Body of pancreas (tissue), 4 donors: ENCODE results near the gene NLRP8. TPM values are rescaled to one million over a fixed set of nuclear protein-coding genes. Genes with fewer than 3 reads are reported as not detected.
"Not testable (repeated sequence)": the region's sequence is repeated elsewhere in the genome, so short reads cannot be mapped to it uniquely, and the experiment has no call there.

ENCODE experiments used
- ATAC-seq: fragments of 150-250 bp; one replicate; pipeline ENCODE4 v1.9.1; 2016
- DNase-seq, 4 donors: peaks; one replicate each; pipeline ENCODE4 v3.0.0-alpha.2; 2019
- H3K27ac ChIP-seq, 4 donors: fragments of 200-600 bp; sonication (generic); 1 replicate in 3 of 4; 2 replicates in 1 of 4; pipeline versions ENCODE4 v1.5.1 to v1.6.1; 2016 to 2019; ENCODE audit warnings: mild to moderate bottlenecking in 1 of 4, mixed read lengths in 1 of 4, moderate library complexity in 1 of 4
- H3K27me3 ChIP-seq, 2 donors: fragments of 200-600 bp; sonication (generic); one replicate each; pipeline ENCODE4 v1.6.0; 2016; ENCODE audit warnings: mild to moderate bottlenecking in 1 of 2
- H3K36me3 ChIP-seq, 2 donors: fragments of 200-600 bp; sonication (generic); replicated peaks in 1 of 2; 2 replicates each; pipeline ENCODE4 v1.5.1; 2016; ENCODE audit warnings: low read depth in 2 of 2; ENCODE audit not compliant: insufficient read depth in 1 of 2
- H3K4me1 ChIP-seq: fragments of 200-600 bp; sonication (generic); one replicate; pipeline ENCODE4 v1.6.0; 2016
- H3K4me3 ChIP-seq, 2 donors: fragments of 200-600 bp; sonication (generic); 1 replicate in 1 of 2; 2 replicates in 1 of 2; pipeline ENCODE4 v1.5.1; 2016 to 2019
- H3K9me3 ChIP-seq, 3 donors: fragments of 200-600 bp; sonication (generic); 1 replicate in 2 of 3; 2 replicates in 1 of 3; pipeline ENCODE4 v1.5.1; 2016
- CTCF ChIP-seq, 7 experiments: fragments of 450-650 bp in 4 of 7; fragments of 200-600 bp in 3 of 7; sonication (generic) in 3 of 7; IDR thresholded peaks; one replicate each; pipeline ENCODE4 v1.5.1; 2016 to 2019; ENCODE audit warnings: antibody characterized with exemption in 7 of 7
- POLR2A ChIP-seq, 3 donors: fragments of 450-650 bp; IDR thresholded peaks; one replicate each; pipeline ENCODE4 v1.6.1; 2016; ENCODE audit warnings: antibody characterized with exemption in 3 of 3, mild to moderate bottlenecking in 2 of 3
- WGBS, 2 donors: methylation state at CpG; one replicate each; pipeline ENCODE4 v1.1.5; 2017; 5-methylcytosine and 5-hydroxymethylcytosine counted together
- intact Hi-C: fragments of 100-400 bp; cut with DNase I; formaldehyde crosslinking; loops from one replicate; pipeline ENCODE4 v1.15.1; 2023
- total RNA-seq, 2 donors: library from RNA; depleted of rRNA; stranded (reverse); fragments of >200 nt; gene quantifications; one replicate each; pipeline ENCODE4 v1.1.0, GENCODE V29; 2016

Gene NLRP8
- total RNA-seq, 2 donors from 2014 or later, result not detected

- intact Hi-C loops, result no loop called here
- no peak overlapping the region for H3K27ac ChIP-seq
- no peak overlapping the region for H3K4me3 ChIP-seq
- no peak for ATAC-seq
- 58 to 70% methylated on average over 8 to 9 of the region's 9 CpGs for WGBS, 2 donors
- H3K9me3 ChIP-seq, result no peaks in the 10 kb centered on the region
- TF ChIP-seq CTCF (IDR thresholded peaks at IDR 0.05) (no peak), POLR2A (IDR thresholded peaks at IDR 0.05) (no peak)
- no peak for DNase-seq
- no peaks in the 10 kb centered on the region for H3K36me3 ChIP-seq
- no peaks in the 10 kb centered on the region for H3K27me3 ChIP-seq
- H3K4me1 ChIP-seq, result no peaks in the 10 kb centered on the region
Measured at GRCh38 chr19:55935206-55935605, 12.4 kb upstream of the NLRP8 start.

GRCh38 chr19:55939206-55939605 lies 8.4 kb upstream of the NLRP8 start:
- 41 to 47% methylated on average over 7 of the region's 7 CpGs for WGBS, 2 donors
- Histone ChIP-seq H3K36me3 (no peaks in the 10 kb centered on the region), H3K4me3 (no peak overlapping the region), H3K27me3 (no peaks in the 10 kb centered on the region), H3K9me3 (no peaks in the 10 kb centered on the region), H3K27ac (no peak overlapping the region), H3K4me1 (no peaks in the 10 kb centered on the region)
- intact Hi-C loops, result no loop called here
- TF ChIP-seq POLR2A (IDR thresholded peaks at IDR 0.05) (no peak), CTCF (IDR thresholded peaks at IDR 0.05) (no peak)
- DNase-seq (no peak), ATAC-seq (no peak)

- no peak for TF ChIP-seq CTCF (IDR thresholded peaks at IDR 0.05)
- no peak overlapping the region for H3K27ac ChIP-seq
- intact Hi-C loops, result no loop called here
- WGBS, 2 donors, result 76% methylated on average over 11 of the region's 11 CpGs
- no peaks in the 10 kb centered on the region for H3K27me3 ChIP-seq
- ATAC-seq, result no peak
- no peaks in the 10 kb centered on the region for H3K9me3 ChIP-seq
- H3K4me3 ChIP-seq, result no peak overlapping the region
- DNase-seq, result no peak
- H3K4me1 ChIP-seq, result no peaks in the 10 kb centered on the region
- no peaks in the 10 kb centered on the region for H3K36me3 ChIP-seq
Measured at GRCh38 chr19:55940306-55940705, 7.3 kb upstream of the NLRP8 start.

GRCh38 chr19:55950566-55950965 lies 2.9 kb downstream of the NLRP8 start:
- H3K27ac ChIP-seq, H3K36me3 ChIP-seq, H3K27me3 ChIP-seq, ATAC-seq, intact Hi-C loops, H3K4me3 ChIP-seq, H3K9me3 ChIP-seq, DNase-seq, H3K4me1 ChIP-seq: not testable (repeated sequence)
- 66 to 83% methylated on average over 17 to 19 of the region's 19 CpGs for WGBS, 2 donors

- no peaks in the 10 kb centered on the region for H3K4me1 ChIP-seq
- H3K36me3 ChIP-seq, result no peaks in the 10 kb centered on the region
- intact Hi-C loops, result no loop called here
- 79 to 84% methylated on average over 7 of the region's 7 CpGs for WGBS, 2 donors
- H3K9me3 ChIP-seq, result no peaks in the 10 kb centered on the region
- TF ChIP-seq CTCF (IDR thresholded peaks at IDR 0.05), result no peak
- no peak for TF ChIP-seq POLR2A (IDR thresholded peaks at IDR 0.05)
- DNase-seq, result no peak
- no peak overlapping the region for H3K27ac ChIP-seq
- no peak for ATAC-seq
- H3K4me3 ChIP-seq, result no peak overlapping the region
- H3K27me3 ChIP-seq, result no peaks in the 10 kb centered on the region
Measured at GRCh38 chr19:55956431-55956830, 8.8 kb downstream of the NLRP8 start.
